Chondrocyte (in vitro differentiated cells): ENCODE results near the gene GRK6. TPM values are rescaled to one million over a fixed set of nuclear protein-coding genes. Genes with fewer than 3 reads are reported as not detected.

Experiments
- DNase-seq: peaks from one replicate; pipeline ENCODE4 v3.0.0; 2021; ENCODE audit warnings: mixed read lengths, low spot score
- H3K27ac Mint-ChIP-seq: one replicate; pipeline ENCODE4 v1.8.0; 2021; ENCODE audit warnings: mild to moderate bottlenecking, moderate library complexity, mixed read lengths; ENCODE audit not compliant: unreplicated experiment
- H3K27me3 Mint-ChIP-seq: 2 replicates; pipeline ENCODE4 v1.8.0; 2021; ENCODE audit warnings: low read depth, mixed read lengths
- H3K36me3 Mint-ChIP-seq: 2 replicates; pipeline ENCODE4 v1.8.0; 2021; ENCODE audit warnings: low read depth, mixed read lengths
- H3K4me1 Mint-ChIP-seq: 2 replicates; pipeline ENCODE4 v1.8.0; 2021; ENCODE audit warnings: low read depth, mild to moderate bottlenecking, mixed read lengths
- H3K4me3 Mint-ChIP-seq: one replicate; pipeline ENCODE4 v1.8.0; 2021; ENCODE audit warnings: mild to moderate bottlenecking, moderate library complexity, mixed read lengths; ENCODE audit not compliant: unreplicated experiment
- H3K9me3 Mint-ChIP-seq: 2 replicates; pipeline ENCODE4 v1.8.0; 2021; ENCODE audit warnings: low read depth, mixed read lengths
- total RNA-seq: library from RNA; stranded (reverse); gene quantifications from 3 replicates; pipeline ENCODE4 v1.2.1, GENCODE V29; 2021
- TF ChIP-seq, protein P1 (sequence below): fragments of 200-600 bp; sonication (generic); IDR thresholded peaks from 2 replicates; pipeline ENCODE4 v1.5.0; 2021; ENCODE audit warnings: antibody characterized with exemption, mild to moderate bottlenecking, moderate library complexity

GRK6 gene
- total RNA-seq, 1 donor from 2014 or later = 26.3 TPM

GRCh38 chr5:177399997-177400868 lies 26.2 kb upstream of the GRK6 start, which contains the start of gene PFN3:
Gene PFN3, minus strand, starts transcription at chr5:177400661. Its CDS starts 85 bp downstream, at chr5:177400576.
- Mint-ChIP-seq H3K27me3 (peaks cover 6% of the 10 kb centered on the region), H3K4me3 (no peak within 1 kb of the TSS), H3K9me3 (no peaks in the 10 kb centered on the region), H3K4me1 (peaks cover 14% of the 10 kb centered on the region), H3K27ac (no peak within 1 kb of the TSS), H3K36me3 (no peaks in the 10 kb centered on the region)
- TF ChIP-seq, protein P1, sequence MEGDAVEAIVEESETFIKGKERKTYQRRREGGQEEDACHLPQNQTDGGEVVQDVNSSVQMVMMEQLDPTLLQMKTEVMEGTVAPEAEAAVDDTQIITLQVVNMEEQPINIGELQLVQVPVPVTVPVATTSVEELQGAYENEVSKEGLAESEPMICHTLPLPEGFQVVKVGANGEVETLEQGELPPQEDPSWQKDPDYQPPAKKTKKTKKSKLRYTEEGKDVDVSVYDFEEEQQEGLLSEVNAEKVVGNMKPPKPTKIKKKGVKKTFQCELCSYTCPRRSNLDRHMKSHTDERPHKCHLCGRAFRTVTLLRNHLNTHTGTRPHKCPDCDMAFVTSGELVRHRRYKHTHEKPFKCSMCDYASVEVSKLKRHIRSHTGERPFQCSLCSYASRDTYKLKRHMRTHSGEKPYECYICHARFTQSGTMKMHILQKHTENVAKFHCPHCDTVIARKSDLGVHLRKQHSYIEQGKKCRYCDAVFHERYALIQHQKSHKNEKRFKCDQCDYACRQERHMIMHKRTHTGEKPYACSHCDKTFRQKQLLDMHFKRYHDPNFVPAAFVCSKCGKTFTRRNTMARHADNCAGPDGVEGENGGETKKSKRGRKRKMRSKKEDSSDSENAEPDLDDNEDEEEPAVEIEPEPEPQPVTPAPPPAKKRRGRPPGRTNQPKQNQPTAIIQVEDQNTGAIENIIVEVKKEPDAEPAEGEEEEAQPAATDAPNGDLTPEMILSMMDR = no peak
- no peak for DNase-seq

DNA sequence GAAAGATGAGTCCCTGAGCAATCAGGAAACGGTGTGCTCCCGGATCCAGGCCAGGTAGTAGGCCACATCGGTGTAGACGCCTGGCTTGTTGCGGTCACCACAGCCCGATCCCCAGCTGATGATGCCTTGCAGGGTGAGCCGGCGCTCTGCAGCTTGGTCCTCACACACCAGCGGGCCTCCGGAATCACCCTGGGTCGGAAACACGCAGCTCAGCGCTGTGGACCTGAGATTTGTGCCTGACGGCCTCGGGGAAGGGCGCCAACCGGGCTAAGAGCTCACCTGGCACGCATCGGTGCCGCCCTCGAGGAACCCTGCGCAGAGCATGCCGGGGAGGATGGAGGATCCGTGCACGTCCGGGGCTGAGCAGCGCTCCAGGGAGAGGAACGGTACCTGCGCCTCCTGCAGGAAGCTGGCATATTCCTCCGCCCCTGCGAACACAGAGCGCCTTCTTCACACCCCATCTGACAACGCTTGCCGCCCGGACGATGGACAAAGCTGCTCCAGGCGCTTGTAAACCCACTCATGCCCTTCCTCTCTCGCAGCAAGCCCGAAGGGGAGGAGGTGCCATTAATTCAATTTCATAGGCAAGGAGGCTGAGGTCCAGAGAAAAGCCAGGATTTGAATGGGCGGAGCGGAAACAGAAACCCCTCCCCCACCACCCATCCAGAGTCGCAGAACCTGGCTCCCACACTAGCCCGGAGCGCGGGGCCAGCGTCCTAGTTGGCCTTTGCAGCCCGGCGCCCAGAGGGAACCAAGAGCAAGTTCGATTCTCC lies 24.0 kb upstream of the GRK6 start:
- H3K4me3 Mint-ChIP-seq = peak overlapping the region; percentile 66
- TF ChIP-seq, protein P1 = peak; percentile 77
- H3K9me3 Mint-ChIP-seq = no peaks in the 10 kb centered on the region
- H3K27me3 Mint-ChIP-seq = peaks cover 6% of the 10 kb centered on the region
- peak overlapping the region; percentile 12 for H3K27ac Mint-ChIP-seq
- peaks cover 14% of the 10 kb centered on the region for H3K4me1 Mint-ChIP-seq
- DNase-seq = no peak
- H3K36me3 Mint-ChIP-seq = no peaks in the 10 kb centered on the region

GRCh38 chr5:177403102-177403791 lies 23.2 kb upstream of the GRK6 start:
- H3K4me1 Mint-ChIP-seq = peaks cover 14% of the 10 kb centered on the region
- TF ChIP-seq, protein P1 = no peak
- no peaks in the 10 kb centered on the region for H3K36me3 Mint-ChIP-seq
- DNase-seq = no peak
- peak overlapping the region; percentile 12 for H3K27ac Mint-ChIP-seq
- no peaks in the 10 kb centered on the region for H3K9me3 Mint-ChIP-seq
- peak overlapping the region; percentile 66 for H3K4me3 Mint-ChIP-seq
- peaks cover 4% of the 10 kb centered on the region for H3K27me3 Mint-ChIP-seq

DNA sequence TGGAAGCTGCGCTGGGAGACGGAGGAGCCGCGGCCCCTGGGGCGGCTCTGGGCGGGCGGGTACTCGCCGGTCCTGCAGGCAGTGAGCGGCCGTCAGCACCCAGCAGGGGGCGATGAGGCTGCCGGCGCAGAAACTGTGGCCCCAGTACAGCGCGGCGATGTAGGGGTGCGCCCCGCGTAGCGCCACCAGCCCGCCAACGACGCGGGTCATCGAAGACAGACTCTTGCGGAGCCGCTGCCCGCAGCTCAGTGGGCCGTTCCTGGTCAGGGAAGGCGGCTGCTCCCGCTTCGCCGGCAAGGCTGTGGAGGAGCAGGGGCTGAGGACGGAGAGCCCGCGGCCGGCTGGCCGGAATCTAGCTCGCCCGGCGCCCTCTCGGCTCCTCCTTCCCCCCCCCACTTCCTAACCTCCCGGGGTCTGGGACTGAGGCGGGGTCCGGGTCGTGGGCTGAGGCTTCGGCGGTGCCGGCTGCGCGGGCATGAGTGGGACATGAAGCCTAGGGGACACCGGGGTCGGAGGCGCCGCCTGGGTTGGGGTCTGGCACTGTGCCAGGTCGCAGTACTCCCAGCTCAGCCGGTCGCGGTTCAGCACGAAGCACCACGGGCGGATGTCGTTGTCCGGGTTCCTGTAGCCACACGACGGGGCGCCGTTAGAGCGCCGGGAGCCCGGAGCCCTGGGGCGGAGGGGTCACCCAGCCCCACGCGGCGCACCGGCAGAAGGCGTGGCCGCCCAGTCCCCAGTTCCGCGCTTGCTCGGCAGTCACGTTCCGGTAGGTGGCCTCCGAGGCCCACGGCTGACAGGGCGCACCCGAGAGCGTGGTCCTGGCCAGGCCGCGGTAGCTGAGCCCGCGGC lies 22.5 kb upstream of the GRK6 start:
- Mint-ChIP-seq H3K4me3 (peak overlapping the region; percentile 66), H3K27me3 (peaks cover 4% of the 10 kb centered on the region), H3K9me3 (no peaks in the 10 kb centered on the region), H3K27ac (no peak overlapping the region), H3K4me1 (peaks cover 14% of the 10 kb centered on the region), H3K36me3 (no peaks in the 10 kb centered on the region)
- TF ChIP-seq, protein P1 = peak; percentile 78
- DNase-seq = no peak
